ENCODE measurements around the gene SCYL1.

Gene SCYL1

DNA sequence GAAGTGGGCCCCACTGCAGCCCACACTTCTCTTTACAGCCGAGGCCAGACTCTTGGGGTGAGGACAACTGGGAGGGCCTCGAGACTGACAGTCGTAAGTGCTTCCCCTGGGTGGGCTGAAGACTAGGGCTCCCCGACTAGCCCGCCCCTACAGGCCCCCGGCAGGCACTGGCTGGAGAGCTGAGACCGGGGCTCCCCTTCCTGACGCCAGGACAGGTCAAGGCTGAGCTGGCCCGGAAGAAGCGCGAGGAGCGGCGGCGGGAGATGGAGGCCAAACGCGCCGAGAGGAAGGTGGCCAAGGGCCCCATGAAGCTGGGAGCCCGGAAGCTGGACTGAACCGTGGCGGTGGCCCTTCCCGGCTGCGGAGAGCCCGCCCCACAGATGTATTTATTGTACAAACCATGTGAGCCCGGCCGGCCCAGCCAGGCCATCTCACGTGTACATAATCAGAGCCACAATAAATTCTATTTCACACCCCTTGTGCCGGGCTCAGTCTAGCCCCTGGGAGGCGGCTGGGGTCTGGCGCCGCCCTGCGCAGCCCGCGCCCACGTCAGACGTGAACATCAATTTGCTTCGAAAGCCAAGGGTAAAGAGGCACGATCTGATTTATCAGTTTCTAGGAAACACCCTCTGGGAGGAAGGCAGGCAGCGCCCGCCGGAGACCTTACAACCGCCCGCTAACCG lies 13.5 kb downstream of the SCYL1 start:
- no peaks in the 10 kb centered on the region for H4K20me1 ChIP-seq (ENCODE audit: insufficient read depth)
- peaks cover 19% of the 10 kb centered on the region for H3K4me1 ChIP-seq (ENCODE audit: low read depth, poor library complexity, severe bottlenecking)
- no peak overlapping the region for H2AFZ ChIP-seq (ENCODE audit: low read depth)
- H3K27ac ChIP-seq, result no peak overlapping the region
- H3K79me2 ChIP-seq (ENCODE audit: insufficient read depth, low read depth), result no peaks in the 10 kb centered on the region
- no peak overlapping the region for H3K9ac ChIP-seq
- H3K27me3 ChIP-seq (ENCODE audit: insufficient read depth, low read depth), result no peaks in the 10 kb centered on the region
- H3K4me3 ChIP-seq (IDR thresholded peaks at IDR 0.05; ENCODE audit: insufficient read depth, low read depth, low read length), result no peak overlapping the region
- TF ChIP-seq, protein P1, sequence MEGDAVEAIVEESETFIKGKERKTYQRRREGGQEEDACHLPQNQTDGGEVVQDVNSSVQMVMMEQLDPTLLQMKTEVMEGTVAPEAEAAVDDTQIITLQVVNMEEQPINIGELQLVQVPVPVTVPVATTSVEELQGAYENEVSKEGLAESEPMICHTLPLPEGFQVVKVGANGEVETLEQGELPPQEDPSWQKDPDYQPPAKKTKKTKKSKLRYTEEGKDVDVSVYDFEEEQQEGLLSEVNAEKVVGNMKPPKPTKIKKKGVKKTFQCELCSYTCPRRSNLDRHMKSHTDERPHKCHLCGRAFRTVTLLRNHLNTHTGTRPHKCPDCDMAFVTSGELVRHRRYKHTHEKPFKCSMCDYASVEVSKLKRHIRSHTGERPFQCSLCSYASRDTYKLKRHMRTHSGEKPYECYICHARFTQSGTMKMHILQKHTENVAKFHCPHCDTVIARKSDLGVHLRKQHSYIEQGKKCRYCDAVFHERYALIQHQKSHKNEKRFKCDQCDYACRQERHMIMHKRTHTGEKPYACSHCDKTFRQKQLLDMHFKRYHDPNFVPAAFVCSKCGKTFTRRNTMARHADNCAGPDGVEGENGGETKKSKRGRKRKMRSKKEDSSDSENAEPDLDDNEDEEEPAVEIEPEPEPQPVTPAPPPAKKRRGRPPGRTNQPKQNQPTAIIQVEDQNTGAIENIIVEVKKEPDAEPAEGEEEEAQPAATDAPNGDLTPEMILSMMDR (conservative IDR thresholded peaks at IDR 0.05; ENCODE audit: low read depth, low read length), result no peak
- H3K4me2 ChIP-seq, result no peak overlapping the region
- no peaks in the 10 kb centered on the region for H3K36me3 ChIP-seq (ENCODE audit: insufficient read depth)

DNA sequence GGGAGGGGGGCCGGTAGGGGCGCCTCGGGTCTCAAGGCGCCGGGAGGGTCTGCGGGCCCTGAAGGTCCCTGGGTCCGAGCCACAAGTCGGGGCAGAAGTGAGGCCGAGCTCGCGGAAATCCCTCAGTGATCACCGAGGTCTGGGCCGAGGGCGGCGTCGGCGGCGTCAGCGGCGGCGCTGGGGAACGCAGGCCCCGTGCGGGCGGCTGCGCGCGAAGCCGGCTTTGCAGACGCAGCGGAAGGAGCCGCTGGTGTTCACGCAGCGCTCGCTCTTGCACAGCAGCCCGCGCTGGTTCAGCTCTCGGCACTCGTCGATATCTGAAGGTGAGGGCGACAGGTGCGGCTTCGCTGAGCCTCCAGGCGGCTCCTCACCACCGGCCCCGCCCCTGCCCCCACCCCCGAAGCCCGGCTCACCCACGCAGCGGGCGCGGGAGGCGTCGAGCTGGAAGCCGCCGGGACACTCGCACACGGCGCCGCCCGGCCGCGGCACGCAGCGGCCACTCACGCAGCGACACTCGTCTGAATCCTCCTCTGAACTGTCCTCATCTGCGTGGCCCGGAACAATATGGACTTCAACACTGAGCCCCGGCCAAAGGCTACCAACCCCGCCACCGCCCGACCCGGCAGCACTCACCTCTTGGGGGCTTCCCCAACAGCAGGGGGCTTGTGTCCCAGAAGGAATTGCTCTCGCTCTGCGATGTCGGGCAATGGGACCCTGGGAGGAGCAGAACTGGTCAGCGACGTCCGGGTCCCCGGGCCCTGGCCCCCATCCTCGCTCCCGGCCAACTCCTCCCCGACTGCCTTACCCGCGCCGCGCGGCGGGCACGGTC lies 14.2 kb downstream of the SCYL1 start:
- H3K4me2 ChIP-seq, result peak overlapping the region; percentile 81; the same call in 1 of the 2 replicates

DNA sequence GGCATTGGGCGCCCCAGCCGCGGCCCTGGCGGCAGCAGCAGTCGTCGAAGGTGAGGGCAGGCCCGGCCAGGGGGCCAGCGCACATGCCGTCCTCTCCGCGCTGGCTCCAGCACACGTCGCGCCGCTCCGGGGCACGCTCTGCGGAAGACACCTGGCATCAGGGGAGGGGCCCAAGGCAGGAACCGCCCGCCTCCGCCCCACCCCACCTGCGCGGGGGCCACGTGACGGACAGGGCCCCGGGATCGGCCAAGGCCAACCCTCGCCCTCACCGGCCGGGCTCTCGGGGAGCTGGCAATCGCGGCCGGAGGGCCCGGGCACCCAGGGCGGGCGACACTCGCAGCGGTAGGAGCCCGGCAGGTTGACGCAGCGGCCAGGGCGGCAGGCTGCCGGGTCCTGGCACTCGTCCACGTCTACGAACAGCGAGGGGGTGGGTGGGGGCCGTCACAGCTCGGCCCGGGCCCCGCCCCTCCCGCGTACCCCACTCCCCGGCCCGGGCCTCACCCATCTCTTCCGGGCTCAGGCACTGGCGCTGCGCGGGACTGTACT lies 14.9 kb downstream of the SCYL1 start:
- peak overlapping the region; percentile 53; the same call in 1 of the 2 replicates for H3K27ac ChIP-seq
- H3K36me3 ChIP-seq (ENCODE audit: insufficient read depth), result no peaks in the 10 kb centered on the region
- H3K4me3 ChIP-seq (IDR thresholded peaks at IDR 0.05; ENCODE audit: insufficient read depth, low read depth, low read length), result no peak overlapping the region
- H3K27me3 ChIP-seq (ENCODE audit: insufficient read depth, low read depth), result no peaks in the 10 kb centered on the region
- H3K79me2 ChIP-seq (ENCODE audit: insufficient read depth, low read depth), result no peaks in the 10 kb centered on the region
- H3K4me1 ChIP-seq (ENCODE audit: low read depth, poor library complexity, severe bottlenecking), result peaks cover 19% of the 10 kb centered on the region
- no peaks in the 10 kb centered on the region for H4K20me1 ChIP-seq (ENCODE audit: insufficient read depth)
- peak overlapping the region; percentile 55; the same call in 1 of the 2 replicates for H3K9ac ChIP-seq
- TF ChIP-seq, protein P1 (conservative IDR thresholded peaks at IDR 0.05; ENCODE audit: low read depth, low read length), result peak; percentile 21; the same call in 1 of the 2 replicates
- peak overlapping the region; percentile 89 for H2AFZ ChIP-seq (ENCODE audit: low read depth)
- peak overlapping the region; percentile 81 for H3K4me2 ChIP-seq

More for the DNA sequence above, 14.2 kb downstream of the SCYL1 start:
- TF ChIP-seq, protein P1 (conservative IDR thresholded peaks at IDR 0.05; ENCODE audit: low read depth, low read length), result no peak
- Histone ChIP-seq H3K9ac (no peak overlapping the region), H3K27me3 (ENCODE audit: insufficient read depth, low read depth) (no peaks in the 10 kb centered on the region), H3K36me3 (ENCODE audit: insufficient read depth) (no peaks in the 10 kb centered on the region), H4K20me1 (ENCODE audit: insufficient read depth) (no peaks in the 10 kb centered on the region), H3K27ac (no peak overlapping the region), H3K79me2 (ENCODE audit: insufficient read depth, low read depth) (no peaks in the 10 kb centered on the region), H3K4me1 (ENCODE audit: low read depth, poor library complexity, severe bottlenecking) (peaks cover 19% of the 10 kb centered on the region), H3K4me3 (IDR thresholded peaks at IDR 0.05; ENCODE audit: insufficient read depth, low read depth, low read length) (no peak overlapping the region), H2AFZ (ENCODE audit: low read depth) (no peak overlapping the region)

DNA sequence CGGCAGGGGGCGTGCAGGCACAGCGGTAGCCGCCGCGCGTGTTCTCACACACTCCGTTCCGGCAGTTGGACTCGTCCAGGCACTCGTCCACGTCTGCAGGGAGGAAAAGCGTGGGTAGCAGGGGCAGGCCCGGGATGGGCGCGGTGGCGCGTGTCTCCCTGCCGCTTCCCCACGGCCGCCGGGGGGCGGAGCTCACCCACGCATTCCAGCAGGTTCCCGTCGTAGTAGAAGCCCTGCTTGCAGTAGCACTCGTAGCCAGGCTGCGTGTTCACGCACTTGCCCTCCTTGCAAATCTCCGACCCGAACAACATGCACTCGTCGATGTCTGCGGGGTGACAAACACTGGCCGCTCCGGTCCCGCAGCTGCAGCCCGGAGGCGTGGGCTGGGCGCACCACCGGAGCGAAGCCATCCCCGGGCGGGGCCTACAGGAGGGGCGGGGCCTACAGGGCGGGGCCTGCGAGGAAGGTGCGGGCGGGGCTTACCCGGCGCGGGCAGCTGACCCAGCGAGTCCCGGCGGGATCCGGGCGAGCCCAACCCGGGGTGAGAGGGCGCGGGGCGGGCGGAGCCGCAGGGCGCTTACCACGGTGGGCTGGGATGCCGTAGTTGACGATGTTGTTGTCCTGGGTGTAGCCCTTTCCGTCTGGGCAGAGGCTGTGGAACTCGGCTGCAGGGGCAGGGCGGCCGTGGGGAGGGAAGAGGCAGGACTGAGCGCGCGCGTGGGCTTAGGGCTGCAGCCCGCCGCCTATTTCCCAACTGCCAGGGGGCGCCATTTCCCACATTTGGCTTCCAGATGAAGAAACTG lies 15.6 kb downstream of the SCYL1 start:
- Histone ChIP-seq H3K79me2 (ENCODE audit: insufficient read depth, low read depth) (no peaks in the 10 kb centered on the region), H2AFZ (ENCODE audit: low read depth) (peak overlapping the region; percentile 89), H3K4me2 (peak overlapping the region; percentile 81), H3K4me1 (ENCODE audit: low read depth, poor library complexity, severe bottlenecking) (peaks cover 19% of the 10 kb centered on the region), H3K27ac (peak overlapping the region; percentile 53; the same call in 1 of the 2 replicates), H3K9ac (peak overlapping the region; percentile 55; the same call in 1 of the 2 replicates), H3K36me3 (ENCODE audit: insufficient read depth) (no peaks in the 10 kb centered on the region), H3K4me3 (IDR thresholded peaks at IDR 0.05; ENCODE audit: insufficient read depth, low read depth, low read length) (no peak overlapping the region), H3K27me3 (ENCODE audit: insufficient read depth, low read depth) (no peaks in the 10 kb centered on the region), H4K20me1 (ENCODE audit: insufficient read depth) (no peaks in the 10 kb centered on the region)
- TF ChIP-seq, protein P1 (conservative IDR thresholded peaks at IDR 0.05; ENCODE audit: low read depth, low read length), result peak; percentile 87
